G401.6 (cell line): ENCODE results near the gene NBDY.
A peak's percentile ranks its signal among the peaks of the same experiment; 100 is the strongest.
"Not testable (repeated sequence)": the region's sequence is repeated elsewhere in the genome, so short reads cannot be mapped to it uniquely, and the experiment has no call there.

Experiments used
- FAIRE-seq: peaks from 2 replicates; lab custom pipeline; 2012; peaks lifted over from hg19 to GRCh38; lab: Jason Lieb, UNC

NBDY gene, protein sequence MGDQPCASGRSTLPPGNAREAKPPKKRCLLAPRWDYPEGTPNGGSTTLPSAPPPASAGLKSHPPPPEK

DNA sequence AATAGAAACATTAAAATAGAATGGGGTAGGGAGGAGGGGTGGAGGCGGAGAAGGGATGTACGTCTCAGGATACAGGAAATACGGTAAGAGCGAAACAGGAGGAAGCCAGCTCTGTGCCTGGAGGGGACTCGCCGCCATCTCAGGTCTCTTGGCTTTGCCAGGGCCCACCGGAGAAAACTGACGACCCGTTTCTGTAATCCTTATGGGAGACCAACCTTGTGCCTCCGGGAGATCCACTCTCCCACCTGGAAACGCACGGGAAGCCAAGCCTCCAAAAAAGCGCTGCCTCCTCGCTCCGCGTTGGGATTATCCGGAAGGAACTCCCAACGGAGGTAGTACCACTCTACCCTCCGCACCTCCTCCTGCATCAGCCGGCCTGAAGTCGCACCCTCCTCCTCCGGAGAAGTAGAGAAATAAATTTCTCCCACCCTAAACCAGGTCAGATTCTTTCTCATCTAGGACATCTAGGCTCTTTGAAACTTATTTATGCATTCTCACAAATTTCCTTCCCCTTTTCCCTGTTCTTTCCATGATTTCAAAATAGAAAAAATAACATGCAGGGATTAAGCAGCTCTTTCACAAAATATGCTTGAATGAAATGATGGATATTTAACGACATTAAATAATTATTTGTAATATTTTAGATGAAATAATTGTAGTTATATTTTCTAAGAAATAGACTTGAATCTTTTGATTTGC is at the start of gene NBDY:
TSS of gene NBDY (plus strand) at position 92 of the 699 bp plus-strand sequence. CDS start at position 203, 111 bp downstream.
- peak; percentile 88 for FAIRE-seq

DNA sequence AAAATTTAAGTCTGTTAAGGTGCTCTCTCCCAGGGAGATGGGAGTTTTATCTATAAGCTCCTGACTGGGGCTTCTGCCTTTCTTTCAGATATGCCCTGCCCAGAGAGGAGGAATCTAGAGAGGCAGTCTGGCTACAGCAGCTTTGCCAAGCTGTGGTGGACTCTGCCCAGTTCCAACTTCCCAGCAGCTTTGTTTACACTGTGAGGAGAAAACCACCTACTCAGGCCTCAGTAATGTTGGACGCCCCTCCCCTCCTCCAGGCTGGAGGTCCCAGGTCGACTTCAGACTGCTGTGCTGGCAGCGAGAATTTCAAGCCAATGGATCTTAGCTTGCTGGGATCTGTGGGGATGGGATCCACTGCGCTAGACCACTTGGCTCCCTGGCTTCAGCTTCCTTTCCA is 24.5 kb upstream of the NBDY start:
- not testable (repeated sequence) for FAIRE-seq

DNA sequence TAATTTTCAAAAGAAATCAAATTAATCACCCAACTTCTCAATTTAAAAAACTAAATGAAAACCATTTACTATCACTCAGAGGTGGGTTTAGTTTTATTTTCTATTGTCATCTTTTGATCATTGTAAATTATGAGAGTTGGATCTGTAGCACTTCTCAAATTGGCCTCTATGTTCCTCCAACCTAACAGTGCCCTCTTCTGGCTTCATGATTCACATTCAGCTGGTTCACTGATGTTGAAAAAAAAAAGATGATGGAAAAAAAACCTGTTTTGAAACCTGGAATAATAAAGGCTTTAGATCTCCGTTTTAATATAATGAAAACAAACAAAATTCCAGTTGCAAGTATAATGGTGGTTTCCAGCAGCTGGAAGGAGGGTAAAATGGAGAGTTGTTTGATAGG is 2.4 kb upstream of the NBDY start:
- peak; percentile 94 for FAIRE-seq

DNA sequence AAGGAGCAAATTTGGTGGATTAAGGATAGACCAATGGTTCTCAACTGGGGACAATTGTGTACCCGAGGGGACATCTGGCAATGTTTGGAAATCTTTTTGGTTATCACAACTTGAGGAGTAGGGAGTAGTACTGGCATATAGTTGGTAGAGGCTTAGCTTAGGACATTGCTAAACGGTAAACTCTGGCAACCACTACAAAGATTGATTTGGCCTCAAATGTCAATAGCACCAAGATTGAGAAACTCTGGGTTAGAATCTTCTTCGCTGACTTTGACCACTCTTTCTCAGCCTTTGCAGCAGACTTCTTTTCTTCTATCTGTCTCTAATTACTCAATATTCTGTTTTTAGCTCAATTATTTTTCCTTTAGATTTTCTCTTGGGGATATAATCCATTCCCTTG is 1.5 kb upstream of the NBDY start:
- no peak for FAIRE-seq

DNA sequence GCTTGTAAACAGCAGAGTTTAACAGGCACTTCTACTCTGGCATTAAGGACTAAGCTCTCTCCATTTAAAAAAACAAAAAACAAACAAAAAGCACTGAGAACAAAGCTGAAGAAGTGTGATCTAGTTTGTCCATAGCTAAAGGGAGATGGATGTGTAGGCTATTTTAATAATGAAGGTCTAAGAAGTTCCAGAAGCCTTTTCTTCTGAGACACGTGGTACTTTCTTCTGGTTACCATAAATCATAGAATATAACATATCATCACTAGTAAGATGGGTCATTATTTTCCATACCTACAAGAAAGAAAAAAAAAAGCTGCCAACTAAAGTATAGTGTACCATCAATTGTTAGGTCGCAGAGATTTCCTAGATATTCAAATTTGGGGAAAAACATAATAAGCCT is 722 bp upstream of the NBDY start:
- FAIRE-seq = peak; percentile 87

DNA sequence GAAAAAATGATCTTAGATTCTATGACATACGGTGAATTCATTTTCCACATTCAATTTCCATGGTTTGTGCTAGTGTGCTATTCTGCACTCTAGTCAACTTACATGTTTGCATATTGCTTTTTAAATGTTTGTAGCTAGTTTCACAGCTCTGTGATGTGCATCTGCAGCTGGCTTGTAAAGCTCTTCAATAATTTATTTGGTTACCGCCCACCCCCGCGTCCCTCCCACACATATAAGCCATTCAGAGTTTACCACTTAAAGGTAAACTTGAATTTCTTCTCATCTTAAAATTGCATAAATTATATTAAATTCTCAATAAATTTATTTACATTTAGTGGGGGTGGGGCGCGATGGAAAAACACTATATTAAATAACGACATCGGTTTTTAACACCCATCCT is 291 bp upstream of the NBDY start:
- no peak for FAIRE-seq

DNA sequence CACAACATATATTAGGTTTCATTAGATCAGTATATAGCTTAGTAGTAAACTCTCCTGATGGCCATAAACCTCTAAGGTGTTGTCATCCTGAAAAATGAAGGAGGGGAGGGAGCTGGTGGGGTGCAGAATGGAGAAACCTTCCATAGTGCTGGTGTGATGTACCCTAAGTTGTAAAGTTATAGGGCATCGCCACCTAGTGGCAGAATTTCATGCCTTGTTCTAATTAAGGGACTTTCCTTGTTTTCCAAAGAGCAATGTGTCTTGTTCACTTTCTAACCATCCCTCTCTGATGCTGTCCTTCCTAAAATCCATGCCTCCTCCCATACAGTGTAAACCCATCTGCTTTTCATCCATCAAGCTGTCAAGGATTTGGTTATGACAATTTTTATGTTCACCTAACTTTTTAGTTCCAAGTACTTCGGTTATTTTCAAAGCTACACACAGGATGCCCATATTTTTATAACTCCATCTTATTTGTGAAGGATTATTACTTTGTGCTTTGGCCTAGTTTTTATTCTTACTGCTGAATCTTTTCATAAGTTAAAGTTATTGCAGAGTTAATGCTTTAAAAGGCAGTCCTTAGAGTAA is 4.5 kb downstream of the NBDY start:
- FAIRE-seq = no peak

DNA sequence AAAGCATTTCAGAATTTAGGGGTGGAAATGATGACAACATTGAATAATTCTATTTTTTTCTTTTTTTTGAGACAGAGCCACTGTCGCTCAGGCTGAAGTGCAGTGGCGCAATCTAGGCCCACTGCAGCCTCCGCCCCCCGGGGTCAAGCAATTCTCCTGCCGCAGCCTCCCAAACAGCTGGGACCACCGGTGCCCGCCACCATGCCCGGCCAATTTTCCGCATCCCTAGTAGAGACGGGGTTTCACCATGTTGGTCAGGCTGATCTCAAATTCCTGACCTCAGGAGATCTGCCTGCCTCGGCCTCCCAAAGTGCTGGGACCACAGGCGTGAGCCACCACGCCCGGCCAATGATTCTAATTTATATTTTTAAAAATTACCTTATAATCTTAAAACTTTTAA is 7.2 kb downstream of the NBDY start:
- no peak for FAIRE-seq

DNA sequence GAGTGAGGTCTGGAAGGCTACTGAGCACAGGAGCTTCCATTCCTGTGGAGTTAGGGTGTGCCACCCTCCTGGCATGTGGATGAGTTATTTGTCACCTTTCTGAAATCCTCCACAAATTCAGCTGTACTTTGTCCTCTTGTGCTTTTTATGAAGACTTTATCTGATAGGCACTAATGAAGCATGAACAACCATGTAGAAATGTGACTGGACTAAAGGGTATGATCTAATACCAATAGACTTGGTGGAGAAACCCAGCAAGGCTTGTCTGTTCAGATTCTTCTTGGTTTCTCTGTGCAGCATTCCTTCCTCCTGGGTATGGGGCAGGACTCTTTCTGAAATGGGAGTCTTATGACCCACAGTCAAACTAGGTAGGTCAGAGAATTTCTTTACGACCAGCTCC is 9.6 kb downstream of the NBDY start:
- FAIRE-seq = no peak

DNA sequence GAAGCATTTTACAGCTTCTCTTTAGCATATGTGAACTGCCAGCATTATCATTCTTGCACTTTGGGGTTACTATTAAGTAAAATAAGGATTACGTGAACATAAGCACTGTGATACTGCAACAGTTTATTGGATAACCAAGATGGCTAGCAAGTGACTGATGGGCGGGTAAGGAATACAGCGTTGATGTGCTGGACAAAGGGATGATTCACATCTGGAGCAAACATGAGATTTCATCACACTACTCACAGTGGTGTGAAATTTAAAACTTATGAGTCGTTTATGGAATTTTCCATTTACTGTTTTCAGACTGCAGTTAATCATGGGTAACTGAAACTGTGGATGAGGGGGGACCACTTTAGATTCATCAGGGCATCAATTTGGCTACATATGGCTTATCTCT is 16.0 kb downstream of the NBDY start:
- no peak for FAIRE-seq

DNA sequence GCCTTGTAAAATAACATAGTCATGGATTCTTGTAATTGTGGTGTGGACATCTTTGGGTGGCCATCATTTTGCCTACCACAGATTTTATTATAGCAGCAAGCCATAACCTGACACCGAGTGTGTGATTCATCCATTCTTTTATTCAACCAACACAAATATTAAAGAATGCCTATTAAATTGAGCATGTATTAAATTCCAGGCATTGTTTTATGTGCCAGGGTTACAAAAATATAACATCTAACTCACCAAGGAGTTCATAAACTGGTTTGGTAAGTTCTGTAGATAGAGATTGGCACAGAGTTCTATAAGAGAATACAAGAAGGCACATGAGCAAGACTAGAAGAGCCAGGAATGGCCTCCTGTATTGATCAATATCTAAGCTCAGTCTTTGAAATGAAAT is 18.0 kb downstream of the NBDY start:
- no peak for FAIRE-seq

DNA sequence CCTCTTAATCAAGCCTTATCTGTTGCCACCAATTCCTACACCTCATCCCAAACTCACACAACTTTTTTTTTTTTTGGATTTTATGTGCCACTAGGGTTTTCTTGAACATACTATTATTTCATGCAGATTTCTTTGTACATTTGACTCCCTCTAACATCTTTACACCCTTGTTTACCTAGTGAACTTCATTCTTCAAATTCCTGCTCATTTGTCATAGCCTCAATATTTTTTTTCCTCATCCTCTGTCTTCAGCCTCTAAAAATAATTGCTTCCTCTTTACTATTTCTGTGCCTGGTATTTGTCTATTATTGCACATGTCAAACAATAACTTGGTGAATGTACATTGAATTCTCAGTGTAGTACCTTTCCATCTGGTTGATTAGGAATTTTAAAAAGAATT is 22.0 kb downstream of the NBDY start:
- FAIRE-seq = no peak

DNA sequence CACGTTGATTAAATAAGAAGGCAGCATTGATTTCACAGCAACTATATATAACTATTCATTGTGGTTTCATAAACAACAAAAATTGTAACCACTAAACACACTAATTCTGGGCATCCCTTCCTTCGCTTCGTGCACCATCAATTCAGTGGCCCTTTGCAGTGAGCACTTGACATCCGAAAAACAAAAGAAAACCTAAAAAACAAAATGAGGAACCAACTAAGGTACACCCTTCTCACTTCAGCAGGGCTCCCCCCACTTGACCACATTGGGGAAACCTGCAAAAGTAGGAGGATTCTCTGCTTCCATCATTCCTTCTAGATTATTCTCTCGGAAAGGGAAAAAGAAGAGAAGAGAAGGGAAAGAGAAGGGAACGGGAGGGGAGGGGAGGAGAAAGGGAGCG is 28.3 kb downstream of the NBDY start:
- FAIRE-seq = no peak

DNA sequence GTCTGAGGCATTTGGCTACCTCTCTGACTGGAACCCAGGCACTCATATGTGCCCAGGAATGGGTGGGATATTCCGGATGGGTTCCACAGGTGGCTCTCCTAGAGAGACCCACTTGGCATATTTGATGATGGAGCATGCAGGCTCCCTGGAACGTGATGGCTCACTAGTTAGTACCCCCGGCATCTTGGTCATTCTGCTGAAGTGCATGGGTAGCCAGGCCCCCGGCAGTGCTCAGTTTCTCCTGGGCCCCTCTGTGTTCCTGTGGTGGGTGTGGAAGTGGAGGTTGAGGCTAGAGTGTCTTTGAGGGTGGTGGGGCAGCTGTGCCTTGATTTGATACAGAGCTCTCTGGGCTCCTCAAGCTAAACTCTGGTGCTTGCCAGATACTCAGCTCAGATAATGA is 29.4 kb downstream of the NBDY start:
- FAIRE-seq = no peak

DNA sequence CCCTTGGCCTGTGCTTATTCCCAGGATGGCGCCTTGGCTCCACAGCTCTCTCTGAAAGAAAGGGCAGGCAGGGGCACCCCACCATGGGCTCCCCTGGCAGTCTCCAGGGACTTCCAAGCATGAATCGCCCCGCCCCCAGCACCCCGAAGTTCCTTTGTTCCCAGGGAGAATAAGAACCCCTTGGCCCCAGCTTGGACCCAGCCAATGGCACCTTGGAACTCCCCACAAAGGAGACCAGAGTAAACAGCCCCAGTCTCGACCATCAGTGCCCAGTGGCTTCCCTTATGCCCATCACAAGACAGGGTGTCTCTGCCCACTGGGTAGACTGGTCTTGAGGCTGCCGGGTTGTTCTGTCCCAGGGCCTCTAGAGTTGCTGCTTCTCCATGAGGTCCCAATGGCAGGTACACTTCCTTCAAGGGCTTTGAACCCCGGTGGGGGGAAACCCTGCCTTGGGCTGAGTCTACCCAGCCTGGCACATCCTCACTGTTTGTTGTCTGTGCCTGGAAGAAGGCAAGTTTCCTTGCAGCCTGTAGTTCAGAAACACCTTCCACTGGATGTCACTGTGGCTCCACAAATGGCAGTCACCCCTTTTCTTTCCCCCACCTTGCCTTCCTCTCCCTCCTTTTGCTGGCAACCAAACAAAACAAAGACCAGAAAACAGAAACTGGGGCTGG is 30.8 kb downstream of the NBDY start:
- FAIRE-seq = no peak

DNA sequence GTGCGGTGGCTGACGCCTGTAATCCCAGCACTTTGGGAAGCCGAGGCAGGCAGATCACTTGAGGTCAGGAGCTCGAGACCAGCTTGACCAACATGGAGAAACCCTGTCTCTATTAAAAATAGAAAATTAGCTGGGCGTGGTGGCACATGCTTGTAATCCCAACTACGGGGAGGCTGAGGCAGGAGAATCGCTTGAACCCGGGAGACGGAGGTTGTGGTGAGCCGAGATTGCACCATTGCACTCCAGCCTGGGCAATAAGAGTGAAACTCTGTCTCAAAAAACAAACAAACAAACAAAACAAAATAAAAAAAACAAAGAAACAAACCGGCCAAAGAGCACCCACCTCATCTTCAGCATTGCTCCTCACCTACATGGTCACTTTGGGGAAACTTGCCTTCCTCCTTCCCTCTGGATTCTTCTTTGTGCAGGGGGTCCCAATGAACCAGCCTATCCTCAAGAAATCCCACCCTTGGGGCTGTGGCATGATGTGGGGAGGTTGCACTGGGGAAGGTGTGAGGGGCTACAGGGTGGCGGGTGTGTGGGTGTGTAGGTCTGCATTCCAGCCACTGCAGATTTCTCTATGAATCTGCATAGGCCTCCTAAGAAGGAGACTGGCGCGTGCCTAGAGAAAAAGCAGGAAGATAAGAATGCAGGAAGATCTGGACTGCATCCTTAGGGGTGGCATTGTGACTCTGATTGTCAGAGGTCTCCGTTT is 31.5 kb downstream of the NBDY start:
- not testable (repeated sequence) for FAIRE-seq

DNA sequence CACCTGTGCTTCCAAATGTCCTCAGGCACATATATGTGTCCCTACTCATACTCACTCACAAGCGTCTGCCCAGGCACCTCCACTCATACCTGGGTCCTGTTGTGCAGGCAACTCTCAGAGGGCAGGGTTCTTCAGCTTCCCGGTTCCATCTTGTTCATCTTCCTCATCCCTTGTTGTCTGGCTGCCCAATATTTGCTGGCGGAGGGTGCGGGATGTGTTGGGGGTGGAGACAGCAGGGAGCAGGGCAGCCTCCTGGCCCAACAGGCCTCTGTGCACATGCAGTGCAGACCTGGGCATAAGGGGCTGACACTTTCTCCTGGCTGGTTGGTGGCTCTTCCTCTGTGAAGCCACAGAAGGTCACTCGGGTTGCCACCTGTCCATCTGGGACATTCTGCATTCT is 32.1 kb downstream of the NBDY start:
- no peak for FAIRE-seq

DNA sequence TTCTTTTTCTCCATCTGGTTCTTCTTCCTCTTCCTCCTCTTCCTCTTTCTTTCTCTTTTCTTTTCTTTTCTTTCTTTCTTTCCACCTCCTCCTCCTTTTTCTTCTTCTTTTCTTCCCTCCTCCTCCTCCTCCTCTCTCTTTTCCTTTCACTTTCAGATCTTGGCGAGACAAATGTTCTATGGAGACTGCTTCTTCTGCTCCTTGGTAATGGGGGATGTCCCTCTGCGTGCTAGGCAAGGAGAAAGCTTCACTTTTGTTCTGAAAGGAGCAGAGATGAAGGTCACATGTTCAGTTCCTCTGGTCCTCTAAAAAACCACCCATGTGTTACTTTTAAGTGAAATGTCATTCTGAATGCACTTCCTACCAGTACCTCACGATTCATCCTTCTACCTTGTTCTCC is 33.2 kb downstream of the NBDY start:
- no peak for FAIRE-seq

DNA sequence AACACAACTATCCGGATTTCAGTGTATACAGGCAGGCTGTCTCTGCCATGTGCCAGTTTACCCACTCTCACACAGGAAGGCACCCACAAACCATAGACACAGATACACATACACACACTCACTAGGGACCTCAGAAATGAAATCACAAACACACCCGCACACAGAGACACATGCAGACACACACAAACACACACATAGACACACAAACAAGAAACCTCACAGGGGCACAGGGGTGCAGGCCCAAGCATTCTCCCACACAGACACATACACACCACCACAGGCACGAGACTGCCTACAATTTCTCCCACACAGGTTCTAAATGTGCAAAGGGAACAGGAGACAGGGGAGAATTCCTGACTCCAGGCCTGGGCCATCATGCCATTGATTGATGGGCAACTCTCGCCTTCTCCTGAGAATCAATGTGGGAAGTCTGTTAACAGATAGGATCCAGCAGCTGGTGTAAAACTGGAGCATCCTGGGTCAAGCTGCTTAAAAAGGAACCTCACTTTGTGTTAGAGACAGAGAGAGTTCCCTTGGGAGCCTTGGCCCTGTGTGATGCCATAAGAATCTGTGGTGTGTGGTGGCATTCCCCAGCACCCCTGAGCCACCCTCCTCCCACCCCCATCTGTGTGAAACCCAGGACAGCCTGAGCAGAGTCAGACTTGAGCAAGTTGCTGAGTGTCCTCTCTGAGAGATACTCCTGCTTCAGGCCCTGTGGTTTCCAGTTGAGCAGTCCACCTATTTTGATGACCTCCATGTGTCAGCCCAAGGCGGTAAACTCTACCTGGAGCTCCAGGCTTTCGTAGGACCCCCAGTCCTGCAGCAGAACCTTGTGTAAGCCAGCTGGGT is 33.9 kb downstream of the NBDY start:
- no peak for FAIRE-seq

DNA sequence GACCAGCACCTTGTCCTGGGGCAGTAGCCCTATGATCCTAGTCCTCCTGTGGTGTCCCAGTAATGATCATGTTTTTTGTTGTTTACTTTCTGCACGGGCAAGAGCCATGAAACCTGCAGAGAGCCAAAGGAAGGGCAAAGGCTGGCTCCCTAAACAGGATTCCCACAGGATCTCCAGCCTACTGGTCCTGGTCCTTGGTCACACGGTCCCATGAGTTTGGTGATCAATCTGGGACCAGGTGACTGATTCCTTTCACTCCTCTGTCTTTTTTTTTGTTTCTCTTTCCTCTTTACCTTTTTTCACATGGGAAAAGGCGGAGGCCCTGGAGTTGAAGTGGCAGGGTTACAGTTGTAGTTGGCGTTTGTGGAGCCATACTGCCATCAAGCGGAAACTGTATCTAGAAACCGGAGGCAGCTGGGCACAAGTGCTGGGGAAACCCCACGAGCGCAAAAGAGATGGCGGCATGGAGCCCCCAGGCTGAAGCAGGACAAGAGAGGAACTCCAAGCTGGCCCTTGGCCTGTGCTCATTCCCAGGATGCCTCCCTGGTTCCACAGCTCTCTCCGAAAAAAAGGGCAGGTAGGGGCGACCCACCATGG is 34.6 kb downstream of the NBDY start:
- FAIRE-seq = no peak

DNA sequence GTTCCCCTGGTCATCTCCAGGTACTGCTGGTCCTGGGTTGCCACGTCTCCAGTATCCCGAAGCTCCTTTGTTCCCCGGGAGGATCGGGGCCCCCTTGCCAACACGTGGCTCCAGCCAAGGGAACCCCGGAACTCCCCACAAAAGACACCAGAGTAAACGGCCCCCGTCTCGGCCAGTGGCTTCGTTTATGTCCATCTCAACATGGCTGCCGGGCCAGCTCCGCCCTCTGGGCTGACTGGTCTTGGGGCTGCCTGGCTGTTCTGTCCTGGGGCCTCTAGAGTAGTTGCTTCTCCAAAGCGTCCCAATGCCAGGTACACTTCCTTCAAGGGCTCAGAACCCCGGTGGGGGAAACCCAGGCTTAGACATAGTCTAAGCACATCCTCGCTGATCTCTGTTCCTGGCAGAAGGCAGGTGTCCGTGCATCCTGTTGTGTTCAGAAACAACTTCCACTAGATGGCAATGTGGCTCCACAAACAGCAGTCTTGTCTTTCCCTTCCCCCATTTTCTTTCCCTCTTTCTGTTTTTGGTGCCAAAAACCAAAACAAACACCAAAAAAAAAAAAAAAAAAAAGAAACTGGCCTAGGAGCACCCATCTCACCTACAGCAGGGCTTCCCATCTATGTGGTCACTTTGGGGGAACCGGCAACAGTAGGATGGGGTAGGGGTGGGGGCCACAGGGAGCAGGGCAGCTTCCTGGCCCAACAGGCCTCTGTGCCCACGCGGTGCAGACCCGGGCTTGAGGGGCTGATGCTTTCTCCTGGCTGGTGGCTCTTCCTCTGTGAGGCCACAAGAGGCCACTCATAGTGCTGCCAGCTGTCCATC is 35.3 kb downstream of the NBDY start:
- FAIRE-seq = peak; percentile 70
